ENCODE data around the gene MRPS25. TPM values are rescaled to one million over a fixed set of nuclear protein-coding genes. Genes with fewer than 3 reads are reported as not detected.
"Not testable (repeated sequence)": the region's sequence is repeated elsewhere in the genome, so short reads cannot be mapped to it uniquely, and the experiment has no call there.

MRPS25 gene
- total RNA-seq, 1 experiment from 2014 or later = 9.3 TPM

DNA sequence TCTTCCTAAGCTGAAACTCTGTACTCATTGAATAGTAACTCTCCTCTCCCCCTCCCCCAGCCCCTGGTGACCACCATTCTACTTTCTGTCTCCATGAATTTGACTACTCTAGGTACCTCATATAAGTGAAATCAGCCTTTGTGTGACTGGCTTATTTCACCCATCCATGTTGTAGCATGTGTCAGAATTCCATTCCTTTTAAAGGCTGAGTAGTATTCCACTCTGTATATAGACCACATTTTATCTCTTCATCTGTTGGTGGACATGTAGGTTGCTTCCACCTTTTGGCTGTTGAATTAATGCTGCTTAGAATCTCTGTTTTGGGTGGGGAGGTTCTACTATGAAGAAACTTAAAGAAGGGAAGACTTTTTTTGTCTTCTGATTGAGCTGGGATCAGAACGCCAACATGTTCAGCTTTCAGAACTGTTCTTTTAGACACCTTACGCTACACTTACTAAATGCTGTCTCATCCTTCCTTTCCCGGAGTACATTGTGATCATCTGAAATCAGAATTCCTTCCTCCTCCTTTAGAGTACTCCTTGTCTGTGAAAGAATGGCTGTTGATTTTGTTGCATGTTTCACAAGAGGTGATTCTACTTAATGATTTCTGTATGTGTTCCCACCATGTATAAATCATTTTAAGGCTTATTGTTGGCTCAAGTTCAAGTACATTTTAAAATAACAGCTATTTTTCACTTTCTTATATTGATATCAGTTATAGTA lies 50.3 kb downstream of the MRPS25 start:
- no peaks in the 10 kb centered on the region for H3K4me1 ChIP-seq (replicated peaks)
- DNase-seq (ENCODE audit: low read depth in 1 of 2, low spot score in 2 of 2) = no peak
- no peak overlapping the region for H3K4me3 ChIP-seq
- H3K27me3 ChIP-seq (replicated peaks) = no peaks in the 10 kb centered on the region
- no peaks in the 10 kb centered on the region for H3K9me3 ChIP-seq (replicated peaks)
- no peak overlapping the region for H3K27ac ChIP-seq
- peaks cover 78% of the 10 kb centered on the region for H3K36me3 ChIP-seq

DNA sequence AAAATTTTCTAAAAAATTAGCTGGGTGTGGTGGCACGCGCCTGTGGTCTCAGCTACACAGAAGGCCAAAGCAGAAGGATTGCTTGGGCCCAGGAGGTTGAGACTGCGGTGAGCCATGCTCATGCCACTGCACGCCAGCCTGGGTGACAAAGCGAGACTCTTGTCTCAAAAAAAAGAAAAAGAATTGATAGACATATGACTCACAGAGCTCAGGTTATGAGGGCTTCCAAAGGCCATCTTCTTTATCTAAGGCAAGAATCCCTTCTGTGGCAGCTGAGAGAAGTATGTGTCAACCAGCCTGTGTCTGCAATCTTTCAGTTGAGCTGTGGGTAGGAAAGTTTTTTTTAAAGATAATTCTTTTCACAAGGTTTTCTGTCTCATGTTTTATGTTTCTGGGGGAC lies 53.9 kb downstream of the MRPS25 start:
- Histone ChIP-seq H3K9me3 (replicated peaks) (no peaks in the 10 kb centered on the region), H3K4me3 (no peak overlapping the region), H3K27ac (no peak overlapping the region), H3K4me1 (replicated peaks) (no peaks in the 10 kb centered on the region), H3K36me3 (peaks cover 58% of the 10 kb centered on the region), H3K27me3 (replicated peaks) (no peaks in the 10 kb centered on the region)
- no peak for DNase-seq (ENCODE audit: low read depth in 1 of 2, low spot score in 2 of 2)

DNA sequence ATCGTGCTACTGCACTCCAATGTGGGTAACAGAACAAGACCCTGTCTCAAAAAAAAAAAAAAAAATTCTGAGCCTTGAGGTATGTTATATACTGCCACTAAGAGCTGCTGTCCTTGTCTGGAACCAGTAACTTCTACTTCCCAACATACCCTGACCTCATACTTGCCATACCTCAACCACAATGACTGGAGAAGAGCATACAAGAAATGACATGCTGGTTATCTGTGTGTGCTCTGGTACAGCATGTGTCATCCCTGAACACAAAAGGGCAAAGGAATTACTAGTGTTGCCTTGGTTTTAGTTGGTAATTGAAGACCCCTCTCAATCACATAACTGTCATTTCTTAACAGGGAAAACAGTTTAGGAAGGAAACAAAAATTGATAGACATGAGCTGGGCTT lies 54.5 kb downstream of the MRPS25 start:
- Histone ChIP-seq H3K9me3 (replicated peaks) (no peaks in the 10 kb centered on the region), H3K4me1 (replicated peaks) (no peaks in the 10 kb centered on the region), H3K27me3 (replicated peaks) (no peaks in the 10 kb centered on the region), H3K4me3 (no peak overlapping the region), H3K36me3 (peaks cover 59% of the 10 kb centered on the region), H3K27ac (no peak overlapping the region)
- no peak for DNase-seq (ENCODE audit: low read depth in 1 of 2, low spot score in 2 of 2)

DNA sequence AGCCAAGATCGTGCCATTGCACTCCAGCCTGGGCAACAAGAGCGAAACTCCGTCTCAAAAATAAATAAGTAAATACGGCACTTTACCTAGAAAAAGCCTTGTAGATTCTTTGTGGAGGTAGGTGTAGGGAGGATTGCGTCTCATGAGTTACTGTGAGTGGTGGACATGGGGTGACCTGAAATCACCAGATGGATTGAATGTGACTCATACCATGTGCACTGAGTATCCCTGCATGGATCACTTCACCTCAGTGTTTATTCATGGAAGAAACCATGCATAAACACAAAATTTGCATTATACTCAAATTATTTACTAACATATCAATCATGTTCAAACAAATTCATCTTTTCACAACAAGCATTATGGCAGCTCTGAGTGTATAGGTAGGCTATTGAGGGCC lies 55.9 kb downstream of the MRPS25 start:
- peaks cover 51% of the 10 kb centered on the region for H3K36me3 ChIP-seq

DNA sequence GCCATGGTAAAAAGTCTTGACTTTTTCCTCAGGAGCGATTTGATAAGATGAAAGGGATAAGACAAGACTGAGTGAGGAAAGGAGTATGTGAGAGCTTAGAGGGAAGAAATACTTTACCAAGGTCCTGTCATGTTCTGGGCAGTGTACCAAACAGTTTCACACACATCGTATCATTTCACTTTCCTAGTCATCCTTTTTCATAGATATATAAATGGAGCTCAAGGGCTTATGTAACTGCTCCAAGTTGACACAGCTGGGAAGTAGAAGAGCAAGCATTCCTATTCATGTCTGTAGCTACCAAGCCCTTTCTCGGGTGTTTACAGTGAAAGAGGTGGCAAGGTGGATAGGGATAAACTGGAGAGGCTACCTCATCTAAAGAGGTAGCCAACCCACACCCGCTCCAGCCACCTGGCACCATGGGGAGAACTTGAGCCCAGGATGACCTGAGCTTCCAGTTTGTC lies 57.4 kb downstream of the MRPS25 start:
- Histone ChIP-seq H3K27ac (no peak overlapping the region), H3K36me3 (peaks cover 42% of the 10 kb centered on the region), H3K4me1 (replicated peaks) (no peaks in the 10 kb centered on the region), H3K4me3 (no peak overlapping the region), H3K27me3 (replicated peaks) (no peaks in the 10 kb centered on the region), H3K9me3 (replicated peaks) (no peaks in the 10 kb centered on the region)
- DNase-seq (ENCODE audit: low read depth in 1 of 2, low spot score in 2 of 2) = no peak

More for the DNA sequence above, 55.9 kb downstream of the MRPS25 start:
- Histone ChIP-seq H3K27me3 (replicated peaks) (no peaks in the 10 kb centered on the region), H3K4me3 (no peak overlapping the region), H3K9me3 (replicated peaks) (no peaks in the 10 kb centered on the region), H3K4me1 (replicated peaks) (no peaks in the 10 kb centered on the region), H3K27ac (no peak overlapping the region)
- no peak for DNase-seq (ENCODE audit: low read depth in 1 of 2, low spot score in 2 of 2)

DNA sequence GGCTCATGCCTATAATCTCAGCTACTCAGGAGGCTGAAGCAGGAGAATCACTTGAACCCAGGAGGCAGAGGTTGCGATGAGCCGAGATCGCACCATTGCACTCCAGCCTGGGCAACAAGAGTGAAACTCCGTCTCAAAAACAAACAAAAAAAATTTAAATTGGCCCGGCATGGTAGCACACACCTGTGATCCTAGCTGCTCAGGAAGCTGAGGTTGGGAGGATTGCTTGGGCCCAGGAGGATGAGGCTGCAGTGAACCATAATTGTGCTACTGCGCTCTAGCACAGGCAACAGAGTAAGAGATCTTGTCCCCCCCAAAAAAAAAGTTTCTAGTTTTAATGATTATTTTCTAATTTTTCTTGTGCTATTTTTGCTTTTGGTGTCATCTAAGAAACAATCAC lies 65.9 kb downstream of the MRPS25 start:
- H3K4me3 ChIP-seq; H3K9me3 ChIP-seq (replicated peaks); H3K27me3 ChIP-seq (replicated peaks); H3K4me1 ChIP-seq (replicated peaks); DNase-seq (ENCODE audit: low read depth in 1 of 2, low spot score in 2 of 2); H3K27ac ChIP-seq: not testable (repeated sequence)
- H3K36me3 ChIP-seq = peaks cover 14% of the 10 kb centered on the region

Other genes starting within 250 kb of the MRPS25 start
- not detected in 2 replicates for gene FGD5, start 246.4 kb downstream of the MRPS25 start, total RNA-seq (2014; rRNA removed; shearing (Covaris generic))
- gene NR2C2, start 117.7 kb downstream of the MRPS25 start, total RNA-seq (2014; rRNA removed; shearing (Covaris generic)) = 17.8 and 30.2 TPM in 2 replicates
- 9.4 and 21.4 TPM in 2 replicates for gene RBSN, start 33.8 kb upstream of the MRPS25 start, total RNA-seq (2014; rRNA removed; shearing (Covaris generic))
- 20.0 and 23.6 TPM in 2 replicates for gene CAPN7, start 140.9 kb upstream of the MRPS25 start, total RNA-seq (2014; rRNA removed; shearing (Covaris generic))